ENCODE data around the gene DNPH1. TPM values are rescaled to one million over a fixed set of nuclear protein-coding genes. Genes with fewer than 3 reads are reported as not detected.

Gene DNPH1, protein sequence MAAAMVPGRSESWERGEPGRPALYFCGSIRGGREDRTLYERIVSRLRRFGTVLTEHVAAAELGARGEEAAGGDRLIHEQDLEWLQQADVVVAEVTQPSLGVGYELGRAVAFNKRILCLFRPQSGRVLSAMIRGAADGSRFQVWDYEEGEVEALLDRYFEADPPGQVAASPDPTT
- 58.5 TPM for polyA plus RNA-seq (2013, experiment 1 of 2)
- 60.4 TPM for polyA plus RNA-seq (2013, experiment 2 of 2)

DNA sequence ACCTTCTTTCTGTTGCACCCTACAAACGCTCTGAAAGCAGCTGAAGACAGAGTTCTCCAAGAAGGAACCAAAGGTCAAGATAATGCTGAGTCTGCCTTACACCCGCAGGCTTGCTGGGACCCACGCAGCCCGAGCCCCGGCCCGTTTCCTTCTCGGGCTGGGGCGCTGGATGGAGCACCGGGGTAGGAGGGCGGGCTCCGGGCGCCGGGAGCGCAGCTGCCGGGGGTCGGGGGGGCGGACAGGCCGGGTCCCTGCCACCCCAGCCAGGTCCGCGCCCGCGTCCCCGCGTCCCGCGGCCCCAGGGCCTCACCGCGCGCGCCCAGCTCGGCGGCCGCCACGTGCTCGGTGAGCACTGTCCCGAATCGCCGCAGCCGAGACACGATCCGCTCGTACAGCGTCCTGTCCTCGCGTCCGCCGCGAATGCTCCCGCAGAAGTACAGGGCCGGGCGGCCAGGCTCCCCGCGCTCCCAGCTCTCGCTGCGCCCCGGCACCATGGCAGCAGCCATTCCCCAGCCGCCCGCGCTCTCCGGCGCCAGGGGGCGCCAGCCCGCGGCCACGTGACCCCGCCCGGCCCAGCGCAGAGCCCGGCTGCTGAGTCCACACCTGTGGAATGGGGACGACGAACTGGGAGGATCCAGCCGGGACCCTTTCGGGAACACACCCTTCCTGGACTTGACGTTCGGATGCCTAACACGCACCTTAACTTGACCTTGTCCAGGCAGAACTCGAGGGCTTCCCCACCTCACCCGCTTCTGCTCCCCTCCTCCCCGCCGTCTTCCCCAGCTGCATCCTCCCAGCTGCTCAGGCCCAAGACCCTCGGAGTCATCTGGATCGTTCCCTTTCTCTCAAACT, at the start of gene DNPH1:
Gene DNPH1 (minus strand): TSS at position 531 of the 852 bp plus-strand sequence. CDS start 25 bp downstream, at position 506.
- Histone ChIP-seq H3K18ac (ENCODE audit: low read depth in 1 of 2, low read length in 2 of 2) (peak within 1 kb of the TSS; percentile 85 to 93), H3K9ac (ENCODE audit: low read length) (peak within 1 kb of the TSS; percentile 84), H2BK12ac (ENCODE audit: low read length in 2 of 2) (peak within 1 kb of the TSS in 1 of 2 experiments; percentile 29), H3K9me3 (ENCODE audit: control insufficient read depth, low read length) (no peaks in the 10 kb centered on the region), H2AFZ (ENCODE audit: low read depth, low read length) (peak within 1 kb of the TSS; percentile 88), H4K91ac (ENCODE audit: low read length) (peak within 1 kb of the TSS; percentile 88), H3K23ac (ENCODE audit: low read length in 2 of 2) (no peak within 1 kb of the TSS), H2BK120ac (ENCODE audit: low read depth, low read length) (peak within 1 kb of the TSS; percentile 54), H3K27me3 (ENCODE audit: control insufficient read depth in 1 of 2, insufficient read depth in 1 of 2, low read length in 2 of 2) (peaks cover 16 to 28% of the 10 kb centered on the region in 2 experiments), H3K14ac (ENCODE audit: low read length in 2 of 2) (peak within 1 kb of the TSS in 1 of 2 experiments; percentile 50), H3K27ac (ENCODE audit: low read length, poor library complexity, severe bottlenecking) (no peak within 1 kb of the TSS), H4K8ac (ENCODE audit: low read length) (peak within 1 kb of the TSS; percentile 94), H3K4me3 (ENCODE audit: insufficient read depth in 1 of 2, low read depth in 1 of 2, low read length in 2 of 2) (peak within 1 kb of the TSS; percentile 74 to 82), H3K4me1 (ENCODE audit: control insufficient read depth, insufficient read depth, low read depth, low read length) (peaks cover 4% of the 10 kb centered on the region), H3K4ac (ENCODE audit: low read depth in 1 of 2, low read length in 2 of 2) (peak within 1 kb of the TSS; percentile 34 to 54), H3K79me1 (replicated peaks; ENCODE audit: low read length, poor library complexity, severe bottlenecking) (no peaks in the 10 kb centered on the region), H2BK5ac (ENCODE audit: low read depth, low read length, poor library complexity, severe bottlenecking) (no peak within 1 kb of the TSS), H2AK5ac (ENCODE audit: low read length, severe bottlenecking) (no peak within 1 kb of the TSS), H3K36me3 (ENCODE audit: control insufficient read depth in 1 of 2, insufficient read depth in 2 of 2, low read depth in 1 of 2, low read length in 2 of 2) (peaks cover 12 to 14% of the 10 kb centered on the region in 2 experiments), H2BK15ac (ENCODE audit: low read depth, poor library complexity, severe bottlenecking) (peak within 1 kb of the TSS; percentile 12), H3K4me2 (ENCODE audit: low read length, poor library complexity, severe bottlenecking) (peak within 1 kb of the TSS; percentile 66)
- 5% methylated on average over 56 of the region's 82 CpGs for WGBS
- DNase-seq = peak; percentile 53

DNA sequence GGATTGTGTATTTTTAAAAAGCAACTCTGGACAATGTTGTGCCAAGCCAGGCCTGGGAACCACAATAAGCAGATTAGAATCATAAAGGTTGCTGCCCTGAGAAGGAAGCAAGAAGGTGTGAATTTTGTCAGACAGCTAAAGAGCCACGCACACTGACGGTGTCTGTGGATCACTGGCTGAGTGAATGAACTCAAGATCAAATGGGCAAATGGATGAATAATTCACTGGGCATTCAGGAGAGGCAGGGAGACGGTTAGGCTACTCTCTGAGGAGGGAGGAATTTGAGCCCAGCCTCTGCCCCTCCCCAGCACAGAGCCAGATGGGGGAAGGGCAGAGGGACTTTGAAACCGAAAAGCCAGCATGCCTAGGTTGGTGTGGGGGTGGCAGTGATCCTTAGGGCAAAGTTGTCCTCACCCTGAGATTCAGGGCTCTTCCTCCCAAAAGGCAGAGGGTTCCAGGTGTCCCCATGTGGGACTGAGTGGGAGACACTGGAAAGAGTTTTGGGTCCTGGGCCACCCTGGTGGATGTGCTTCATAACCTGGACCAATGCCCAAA, 49.3 kb upstream of the DNPH1 start:
- no peak overlapping the region for H2BK5ac ChIP-seq (ENCODE audit: low read depth, low read length, poor library complexity, severe bottlenecking)

DNA sequence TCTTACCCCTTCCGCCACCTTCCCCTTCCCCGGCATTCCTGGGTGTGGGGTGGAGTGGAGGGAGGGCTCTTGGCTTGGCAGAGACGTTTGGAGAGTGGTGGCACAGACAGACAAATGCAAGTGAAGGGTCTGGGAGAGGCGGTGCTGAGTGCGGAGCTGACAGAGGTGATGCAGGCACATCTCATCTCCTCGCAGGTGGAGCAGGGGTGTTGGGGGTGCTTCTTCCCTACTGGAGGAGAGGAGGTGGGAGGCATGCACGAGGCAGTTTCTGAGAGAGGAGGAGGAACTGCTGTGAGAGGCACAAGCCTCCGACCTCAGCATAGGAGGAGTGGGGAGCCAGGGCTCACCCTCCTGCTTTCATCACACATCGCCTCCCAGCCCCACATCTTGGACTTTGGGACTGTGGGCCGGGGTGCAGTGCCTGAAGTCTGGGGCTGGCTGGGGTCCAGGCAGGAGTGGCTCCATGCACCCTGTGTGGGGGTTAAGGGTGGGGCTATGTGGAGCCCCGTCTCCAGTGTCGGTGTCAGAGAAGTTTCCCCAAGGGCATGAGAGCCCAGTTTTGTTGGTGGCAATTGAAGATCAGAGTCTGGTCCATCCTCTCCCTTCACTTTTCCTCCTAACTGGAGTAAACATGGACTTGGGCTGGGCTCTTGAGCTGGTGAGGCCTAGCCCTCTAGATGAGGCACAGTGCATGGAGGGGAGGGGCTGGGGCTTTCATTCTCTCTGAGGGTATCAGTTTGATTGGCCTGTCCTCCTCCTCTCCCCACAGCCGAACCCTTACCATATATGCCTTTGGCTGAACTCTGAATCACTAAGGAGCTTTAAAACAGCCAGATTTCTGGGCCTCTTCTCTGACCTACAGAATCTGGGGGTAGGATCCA, 48.6 kb upstream of the DNPH1 start:
- Histone ChIP-seq H2BK5ac (ENCODE audit: low read depth, low read length, poor library complexity, severe bottlenecking) (no peak overlapping the region), H4K8ac (ENCODE audit: low read length) (no peak overlapping the region), H2AFZ (ENCODE audit: low read depth, low read length) (no peak overlapping the region), H3K9ac (ENCODE audit: low read length) (no peak overlapping the region), H3K79me1 (replicated peaks; ENCODE audit: low read length, poor library complexity, severe bottlenecking) (no peaks in the 10 kb centered on the region), H3K27ac (ENCODE audit: low read length, poor library complexity, severe bottlenecking) (no peak overlapping the region), H3K18ac (ENCODE audit: low read depth in 1 of 2, low read length in 2 of 2) (no peak overlapping the region), H3K4ac (ENCODE audit: low read depth in 1 of 2, low read length in 2 of 2) (no peak overlapping the region), H3K4me3 (ENCODE audit: insufficient read depth in 1 of 2, low read depth in 1 of 2, low read length in 2 of 2) (no peak overlapping the region), H3K23ac (ENCODE audit: low read length in 2 of 2) (no peak overlapping the region), H4K91ac (ENCODE audit: low read length) (no peak overlapping the region), H3K4me2 (ENCODE audit: low read length, poor library complexity, severe bottlenecking) (no peak overlapping the region), H2BK120ac (ENCODE audit: low read depth, low read length) (no peak overlapping the region), H3K4me1 (ENCODE audit: control insufficient read depth, insufficient read depth, low read depth, low read length) (peaks cover 13% of the 10 kb centered on the region), H3K14ac (ENCODE audit: low read length in 2 of 2) (peak overlapping the region in 1 of 2 experiments; percentile 28), H2BK12ac (ENCODE audit: low read length in 2 of 2) (no peak overlapping the region), H2BK15ac (ENCODE audit: low read depth, poor library complexity, severe bottlenecking) (no peak overlapping the region), H2AK5ac (ENCODE audit: low read length, severe bottlenecking) (no peak overlapping the region), H3K27me3 (ENCODE audit: control insufficient read depth in 1 of 2, insufficient read depth in 1 of 2, low read length in 2 of 2) (peaks cover 75 to 85% of the 10 kb centered on the region in 2 experiments), H3K36me3 (ENCODE audit: control insufficient read depth in 1 of 2, insufficient read depth in 2 of 2, low read depth in 1 of 2, low read length in 2 of 2) (no peaks in the 10 kb centered on the region), H3K9me3 (ENCODE audit: control insufficient read depth, low read length) (no peaks in the 10 kb centered on the region)
- 92% methylated on average over 8 of the region's 13 CpGs for WGBS
- DNase-seq = no peak

More for the DNA sequence above, 49.3 kb upstream of the DNPH1 start:
- no peak overlapping the region for H2AFZ ChIP-seq (ENCODE audit: low read depth, low read length)
- H3K9me3 ChIP-seq (ENCODE audit: control insufficient read depth, low read length) = no peaks in the 10 kb centered on the region
- no peak overlapping the region for H3K14ac ChIP-seq (ENCODE audit: low read length in 2 of 2)
- H3K4me3 ChIP-seq (ENCODE audit: insufficient read depth in 1 of 2, low read depth in 1 of 2, low read length in 2 of 2) = no peak overlapping the region
- H3K18ac ChIP-seq (ENCODE audit: low read depth in 1 of 2, low read length in 2 of 2) = no peak overlapping the region
- H3K36me3 ChIP-seq (ENCODE audit: control insufficient read depth in 1 of 2, insufficient read depth in 2 of 2, low read depth in 1 of 2, low read length in 2 of 2) = no peaks in the 10 kb centered on the region
- no peak overlapping the region for H3K4me2 ChIP-seq (ENCODE audit: low read length, poor library complexity, severe bottlenecking)
- H3K23ac ChIP-seq (ENCODE audit: low read length in 2 of 2) = no peak overlapping the region
- H2AK5ac ChIP-seq (ENCODE audit: low read length, severe bottlenecking) = no peak overlapping the region
- H3K79me1 ChIP-seq (replicated peaks; ENCODE audit: low read length, poor library complexity, severe bottlenecking) = no peaks in the 10 kb centered on the region
- peaks cover 74 to 83% of the 10 kb centered on the region in 2 experiments for H3K27me3 ChIP-seq (ENCODE audit: control insufficient read depth in 1 of 2, insufficient read depth in 1 of 2, low read length in 2 of 2)
- no peak overlapping the region for H2BK15ac ChIP-seq (ENCODE audit: low read depth, poor library complexity, severe bottlenecking)
- H3K9ac ChIP-seq (ENCODE audit: low read length) = no peak overlapping the region
- H3K4ac ChIP-seq (ENCODE audit: low read depth in 1 of 2, low read length in 2 of 2) = no peak overlapping the region
- H2BK12ac ChIP-seq (ENCODE audit: low read length in 2 of 2) = no peak overlapping the region
- no peak for DNase-seq
- no peak overlapping the region for H4K8ac ChIP-seq (ENCODE audit: low read length)
- H3K27ac ChIP-seq (ENCODE audit: low read length, poor library complexity, severe bottlenecking) = no peak overlapping the region
- peaks cover 13% of the 10 kb centered on the region for H3K4me1 ChIP-seq (ENCODE audit: control insufficient read depth, insufficient read depth, low read depth, low read length)
- H4K91ac ChIP-seq (ENCODE audit: low read length) = no peak overlapping the region
- no peak overlapping the region for H2BK120ac ChIP-seq (ENCODE audit: low read depth, low read length)
- 47% methylated on average over 4 of the region's 4 CpGs for WGBS

All from mesenchymal stem cell (in vitro differentiated cells and primary cell).